GM12874 (cell line): ENCODE data around the gene FH.

Source experiments
- CTCF ChIP-seq: IDR thresholded peaks from 2 replicates; pipeline ENCODE4 v1.5.1; 2011; ENCODE audit warnings: low read depth, mild to moderate bottlenecking, control low read depth, low read length, moderate library complexity; ENCODE audit not compliant: insufficient read depth

FH gene

GRCh38 chr1:241470361-241470760 is 49.2 kb downstream of the FH start:
- TF ChIP-seq CTCF, result no peak

- no peak for TF ChIP-seq CTCF
These were observed 53.9 kb downstream of the FH start for GRCh38 chr1:241465673-241466072.

- no peak for TF ChIP-seq CTCF
These were observed 54.6 kb downstream of the FH start for GRCh38 chr1:241464985-241465384.

GRCh38 chr1:241462391-241462790 is 57.2 kb downstream of the FH start:
- no peak for TF ChIP-seq CTCF

GRCh38 chr1:241460098-241460873 is 59.3 kb downstream of the FH start:
- no peak for TF ChIP-seq CTCF

DNA sequence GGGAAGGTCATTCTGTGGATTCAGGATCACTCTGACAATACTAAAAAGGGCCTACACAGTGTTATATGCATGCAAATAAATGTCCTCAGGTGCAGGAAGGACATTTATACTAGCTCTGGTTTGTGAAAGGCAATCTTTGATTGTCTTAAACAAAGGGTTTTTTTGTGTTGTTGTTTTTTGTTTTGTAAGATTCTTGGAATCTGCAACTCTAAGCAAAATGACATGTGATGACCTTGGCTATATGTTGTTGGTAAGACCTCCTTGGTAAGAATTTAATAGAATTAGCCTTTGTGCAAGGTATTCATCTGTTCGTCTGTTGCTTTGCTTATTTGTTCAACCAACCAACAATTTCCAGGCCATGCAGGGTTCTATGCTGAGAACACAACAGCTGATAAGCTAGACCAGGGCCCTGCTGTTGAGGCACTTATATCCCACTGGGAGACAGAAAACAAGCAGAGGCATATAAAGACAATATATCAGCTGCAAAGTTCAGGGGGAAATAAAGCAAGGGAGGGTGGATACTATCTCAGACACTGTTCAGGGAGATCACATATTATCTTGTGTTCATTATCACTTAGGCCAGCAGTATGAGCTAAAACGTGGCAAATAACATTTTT is 60.3 kb downstream of the FH start:
- TF ChIP-seq CTCF, result no peak

GRCh38 chr1:241457421-241457820 is 62.1 kb downstream of the FH start:
- TF ChIP-seq CTCF, result no peak
